Breast epithelium (tissue), 4 donors: ENCODE results near the gene TOMM22. TPM values are rescaled to one million over a fixed set of nuclear protein-coding genes. Genes with fewer than 3 reads are reported as not detected.

Experiments used
- DNase-seq, 2 donors: peaks; one replicate each; pipeline ENCODE4 v3.0.0-alpha.2; 2019; ENCODE audit warnings: low spot score in 2 of 2
- H3K27ac ChIP-seq, 2 donors: fragments of 200-600 bp; sonication (generic) in 1 of 2; one replicate each; pipeline ENCODE4 v1.5.1; 2016 to 2019; ENCODE audit warnings: mild to moderate bottlenecking in 1 of 2
- H3K27me3 ChIP-seq, 2 donors: fragments of 200-600 bp; sonication (generic) in 1 of 2; one replicate each; pipeline versions ENCODE4 v1.5.1 to v1.6.0; 2017 to 2019; ENCODE audit warnings: control low read depth in 1 of 2, mild to moderate bottlenecking in 1 of 2
- H3K36me3 ChIP-seq: fragments of 200-600 bp; one replicate; pipeline ENCODE4 v1.5.1; 2019
- H3K4me1 ChIP-seq, 2 donors: fragments of 200-600 bp; sonication (generic); one replicate each; pipeline ENCODE4 v1.5.1; 2016 to 2019; ENCODE audit warnings: control low read depth in 1 of 2
- H3K4me3 ChIP-seq, 3 donors: fragments of 200-600 bp; sonication (generic); 1 replicate in 2 of 3; 2 replicates in 1 of 3; pipeline ENCODE4 v1.5.1; 2016 to 2019; ENCODE audit warnings: mild to moderate bottlenecking in 3 of 3, moderate library complexity in 2 of 3
- H3K9me3 ChIP-seq, 2 donors: fragments of 200-600 bp; sonication (generic) in 1 of 2; one replicate each; pipeline ENCODE4 v1.5.1; 2016 to 2019; ENCODE audit warnings: control low read depth in 1 of 2
- CTCF ChIP-seq, 3 donors: fragments of 450-650 bp; IDR thresholded peaks; one replicate each; pipeline ENCODE4 v1.5.1; 2016 to 2017; ENCODE audit warnings: antibody characterized with exemption in 3 of 3, mild to moderate bottlenecking in 3 of 3, moderate library complexity in 3 of 3
- POLR2A ChIP-seq: fragments of 450-650 bp; IDR thresholded peaks from one replicate; pipeline ENCODE4 v1.6.1; 2016; ENCODE audit warnings: antibody characterized with exemption, mild to moderate bottlenecking, moderate library complexity
- POLR2AphosphoS5 ChIP-seq, 3 donors: sonication (generic); formaldehyde crosslinking; IDR thresholded peaks; one replicate each; pipeline ENCODE4 v1.6.1; 2017; ENCODE audit warnings: antibody characterized with exemption in 3 of 3
- intact Hi-C: fragments of 100-400 bp; cut with DNase I; formaldehyde crosslinking; loops from one replicate; pipeline ENCODE4 v1.15.1; 2023; ENCODE audit warnings: low total_unique reads
- total RNA-seq, 3 donors: library from RNA; depleted of rRNA; stranded (reverse); fragments of >200 nt; gene quantifications; one replicate each; pipeline ENCODE4 v1.1.0, GENCODE V29; 2016

The TOMM22 gene
- total RNA-seq, 3 donors from 2014 or later = 30.6 to 37.3 (median 32.8) TPM

GRCh38 chr22:38685761-38686160, 4.0 kb downstream of the TOMM22 start:
- Histone ChIP-seq H3K4me1 (no peaks in the 10 kb centered on the region), H3K36me3 (no peaks in the 10 kb centered on the region), H3K9me3 (no peaks in the 10 kb centered on the region), H3K27me3 (no peaks in the 10 kb centered on the region), H3K27ac (no peak overlapping the region), H3K4me3 (no peak overlapping the region)
- no peak for DNase-seq
- TF ChIP-seq POLR2AphosphoS5 (IDR thresholded peaks at IDR 0.05) = no peak
- intact Hi-C loops = no loop called here

- H3K4me1 ChIP-seq = no peaks in the 10 kb centered on the region
- H3K27me3 ChIP-seq = no peaks in the 10 kb centered on the region
- H3K36me3 ChIP-seq = no peaks in the 10 kb centered on the region
- intact Hi-C loops = no loop called here
- DNase-seq = no peak
- no peak overlapping the region for H3K27ac ChIP-seq
- no peak overlapping the region for H3K4me3 ChIP-seq
- H3K9me3 ChIP-seq = no peaks in the 10 kb centered on the region
- no peak for TF ChIP-seq POLR2AphosphoS5 (IDR thresholded peaks at IDR 0.05)
- no peak for TF ChIP-seq POLR2A
- TF ChIP-seq CTCF (IDR thresholded peaks at IDR 0.05) = no peak
These were observed 7.9 kb downstream of the TOMM22 start for GRCh38 chr22:38689651-38690050.

- no peaks in the 10 kb centered on the region for H3K9me3 ChIP-seq
- H3K4me1 ChIP-seq = peaks cover 0 to 25% of the 10 kb centered on the region in 2 donors
- H3K36me3 ChIP-seq = no peaks in the 10 kb centered on the region
- no peaks in the 10 kb centered on the region for H3K27me3 ChIP-seq
- TF ChIP-seq POLR2A (no peak), POLR2AphosphoS5 (IDR thresholded peaks at IDR 0.05) (no peak), CTCF (IDR thresholded peaks at IDR 0.05) (no peak)
- intact Hi-C loops = no loop called here
- H3K4me3 ChIP-seq = no peak overlapping the region
- no peak overlapping the region for H3K27ac ChIP-seq
- peak in 1 of 2 donors; percentile 30 for DNase-seq
These were observed 12.3 kb downstream of the TOMM22 start for GRCh38 chr22:38694049-38694448.

- no peak for DNase-seq
- intact Hi-C loops = no loop called here
- Histone ChIP-seq H3K4me3 (no peak overlapping the region), H3K27ac (no peak overlapping the region), H3K4me1 (peaks cover 0 to 30% of the 10 kb centered on the region in 2 donors), H3K27me3 (no peaks in the 10 kb centered on the region), H3K36me3 (no peaks in the 10 kb centered on the region), H3K9me3 (no peaks in the 10 kb centered on the region)
- TF ChIP-seq CTCF (IDR thresholded peaks at IDR 0.05) (no peak), POLR2AphosphoS5 (IDR thresholded peaks at IDR 0.05) (no peak), POLR2A (no peak)
These were observed 13.2 kb downstream of the TOMM22 start for GRCh38 chr22:38694940-38695339.

- no peaks in the 10 kb centered on the region for H3K9me3 ChIP-seq
- peak in 1 of 2 donors; percentile 20 for DNase-seq
- intact Hi-C loops = no loop called here
- H3K27ac ChIP-seq = peak overlapping the region; percentile 62 to 91
- no peaks in the 10 kb centered on the region for H3K27me3 ChIP-seq
- H3K4me3 ChIP-seq = peak overlapping the region in 1 of 3 donors; percentile 97
- H3K36me3 ChIP-seq = no peaks in the 10 kb centered on the region
- no peak for TF ChIP-seq POLR2AphosphoS5 (IDR thresholded peaks at IDR 0.05)
- TF ChIP-seq POLR2A = no peak
- TF ChIP-seq CTCF (IDR thresholded peaks at IDR 0.05) = no peak
- peaks cover 0 to 30% of the 10 kb centered on the region in 2 donors for H3K4me1 ChIP-seq
These were observed 15.1 kb downstream of the TOMM22 start for GRCh38 chr22:38696606-38697424.
